ENCODE measurements around the gene TEKT3. TPM values are rescaled to one million over a fixed set of nuclear protein-coding genes. Genes with fewer than 3 reads are reported as not detected.

The TEKT3 gene
- total RNA-seq, 1 donor = 0.36 TPM

GRCh38 chr17:15348021-15348420 lies 6.6 kb upstream of the TEKT3 start:
- Histone ChIP-seq H3K79me2 (ENCODE audit: insufficient read depth, low read length) (no peaks in the 10 kb centered on the region), H3K4me2 (ENCODE audit: insufficient read depth, low read length) (no peak overlapping the region), H4K20me1 (ENCODE audit: insufficient read depth, low read length) (no peaks in the 10 kb centered on the region), H3K36me3 (ENCODE audit: insufficient read depth, low read length) (no peaks in the 10 kb centered on the region), H3K9me3 (ENCODE audit: low read depth, low read length) (no peaks in the 10 kb centered on the region), H3K27ac (ENCODE audit: low read depth, low read length) (no peak overlapping the region), H3K4me3 (ENCODE audit: insufficient read depth, low read length) (no peak overlapping the region), H2AFZ (ENCODE audit: low read length) (no peak overlapping the region), H3K4me1 (ENCODE audit: insufficient read depth, low read length) (peaks cover 30% of the 10 kb centered on the region), H3K27me3 (ENCODE audit: insufficient read depth, low read length) (no peaks in the 10 kb centered on the region)
- no peak for DNase-seq (ENCODE audit: insufficient read length, low spot score, missing footprints)
- TF ChIP-seq, protein P1, sequence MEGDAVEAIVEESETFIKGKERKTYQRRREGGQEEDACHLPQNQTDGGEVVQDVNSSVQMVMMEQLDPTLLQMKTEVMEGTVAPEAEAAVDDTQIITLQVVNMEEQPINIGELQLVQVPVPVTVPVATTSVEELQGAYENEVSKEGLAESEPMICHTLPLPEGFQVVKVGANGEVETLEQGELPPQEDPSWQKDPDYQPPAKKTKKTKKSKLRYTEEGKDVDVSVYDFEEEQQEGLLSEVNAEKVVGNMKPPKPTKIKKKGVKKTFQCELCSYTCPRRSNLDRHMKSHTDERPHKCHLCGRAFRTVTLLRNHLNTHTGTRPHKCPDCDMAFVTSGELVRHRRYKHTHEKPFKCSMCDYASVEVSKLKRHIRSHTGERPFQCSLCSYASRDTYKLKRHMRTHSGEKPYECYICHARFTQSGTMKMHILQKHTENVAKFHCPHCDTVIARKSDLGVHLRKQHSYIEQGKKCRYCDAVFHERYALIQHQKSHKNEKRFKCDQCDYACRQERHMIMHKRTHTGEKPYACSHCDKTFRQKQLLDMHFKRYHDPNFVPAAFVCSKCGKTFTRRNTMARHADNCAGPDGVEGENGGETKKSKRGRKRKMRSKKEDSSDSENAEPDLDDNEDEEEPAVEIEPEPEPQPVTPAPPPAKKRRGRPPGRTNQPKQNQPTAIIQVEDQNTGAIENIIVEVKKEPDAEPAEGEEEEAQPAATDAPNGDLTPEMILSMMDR (IDR thresholded peaks at IDR 0.05; ENCODE audit: extremely low read depth, low read depth, low read length) = no peak

GRCh38 chr17:15346066-15346595 lies 4.7 kb upstream of the TEKT3 start:
- Histone ChIP-seq H3K9me3 (ENCODE audit: low read depth, low read length) (no peaks in the 10 kb centered on the region), H3K27me3 (ENCODE audit: insufficient read depth, low read length) (peaks cover 3% of the 10 kb centered on the region), H3K4me1 (ENCODE audit: insufficient read depth, low read length) (peaks cover 35% of the 10 kb centered on the region), H3K79me2 (ENCODE audit: insufficient read depth, low read length) (no peaks in the 10 kb centered on the region), H3K36me3 (ENCODE audit: insufficient read depth, low read length) (no peaks in the 10 kb centered on the region), H3K4me2 (ENCODE audit: insufficient read depth, low read length) (no peak overlapping the region), H2AFZ (ENCODE audit: low read length) (no peak overlapping the region), H4K20me1 (ENCODE audit: insufficient read depth, low read length) (no peaks in the 10 kb centered on the region), H3K4me3 (ENCODE audit: insufficient read depth, low read length) (no peak overlapping the region), H3K27ac (ENCODE audit: low read depth, low read length) (no peak overlapping the region)
- peak; percentile 72 for DNase-seq (ENCODE audit: insufficient read length, low spot score, missing footprints)
- TF ChIP-seq, protein P1 (IDR thresholded peaks at IDR 0.05; ENCODE audit: extremely low read depth, low read depth, low read length) = no peak

GRCh38 chr17:15343749-15344148 lies 2.4 kb upstream of the TEKT3 start:
- H3K79me2 ChIP-seq (ENCODE audit: insufficient read depth, low read length) = no peaks in the 10 kb centered on the region

DNA sequence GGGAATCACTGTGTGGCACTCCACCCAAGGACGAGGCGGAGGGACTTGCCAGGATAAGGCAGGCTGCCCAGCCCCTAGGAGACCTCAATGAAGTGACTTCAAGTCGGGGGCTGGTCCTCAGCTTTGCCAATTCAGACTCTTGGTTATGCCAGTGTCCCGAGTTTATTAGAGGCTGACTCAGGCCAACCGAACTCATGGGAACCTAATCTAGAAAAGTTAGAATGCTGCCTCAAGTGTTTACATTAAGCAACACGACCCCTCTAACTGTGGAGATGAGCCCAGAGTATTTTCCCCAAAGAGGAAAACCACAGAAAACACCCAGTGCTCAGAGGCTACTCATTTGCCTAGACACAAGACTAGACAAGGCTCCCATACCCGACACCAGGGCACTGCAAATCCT lies 1.1 kb upstream of the TEKT3 start:
- no peaks in the 10 kb centered on the region for H4K20me1 ChIP-seq (ENCODE audit: insufficient read depth, low read length)
- TF ChIP-seq, protein P1 (IDR thresholded peaks at IDR 0.05; ENCODE audit: extremely low read depth, low read depth, low read length) = no peak
- peak overlapping the region; percentile 4 for H2AFZ ChIP-seq (ENCODE audit: low read length)
- H3K4me1 ChIP-seq (ENCODE audit: insufficient read depth, low read length) = peaks cover 32% of the 10 kb centered on the region
- H3K27ac ChIP-seq (ENCODE audit: low read depth, low read length) = peak overlapping the region; percentile 73
- H3K36me3 ChIP-seq (ENCODE audit: insufficient read depth, low read length) = no peaks in the 10 kb centered on the region
- H3K4me2 ChIP-seq (ENCODE audit: insufficient read depth, low read length) = peak overlapping the region; percentile 93
- H3K9me3 ChIP-seq (ENCODE audit: low read depth, low read length) = no peaks in the 10 kb centered on the region
- H3K4me3 ChIP-seq (ENCODE audit: insufficient read depth, low read length) = no peak overlapping the region
- peak; percentile 74 for DNase-seq (ENCODE audit: insufficient read length, low spot score, missing footprints)
- no peaks in the 10 kb centered on the region for H3K79me2 ChIP-seq (ENCODE audit: insufficient read depth, low read length)
- H3K27me3 ChIP-seq (ENCODE audit: insufficient read depth, low read length) = peaks cover 8% of the 10 kb centered on the region

More at GRCh38 chr17:15343749-15344148, 2.4 kb upstream of the TEKT3 start:
- Histone ChIP-seq H3K27ac (ENCODE audit: low read depth, low read length) (peak overlapping the region; percentile 73), H3K4me3 (ENCODE audit: insufficient read depth, low read length) (no peak overlapping the region), H3K9me3 (ENCODE audit: low read depth, low read length) (no peaks in the 10 kb centered on the region), H4K20me1 (ENCODE audit: insufficient read depth, low read length) (no peaks in the 10 kb centered on the region), H3K36me3 (ENCODE audit: insufficient read depth, low read length) (no peaks in the 10 kb centered on the region), H3K4me2 (ENCODE audit: insufficient read depth, low read length) (no peak overlapping the region), H3K4me1 (ENCODE audit: insufficient read depth, low read length) (peaks cover 38% of the 10 kb centered on the region), H3K27me3 (ENCODE audit: insufficient read depth, low read length) (peaks cover 8% of the 10 kb centered on the region), H2AFZ (ENCODE audit: low read length) (peak overlapping the region; percentile 67)
- DNase-seq (ENCODE audit: insufficient read length, low spot score, missing footprints) = peak; percentile 96
- TF ChIP-seq, protein P1 (IDR thresholded peaks at IDR 0.05; ENCODE audit: extremely low read depth, low read depth, low read length) = no peak

All from osteoblast (primary cell).